ENCODE results near the gene MPP3.

DNA sequence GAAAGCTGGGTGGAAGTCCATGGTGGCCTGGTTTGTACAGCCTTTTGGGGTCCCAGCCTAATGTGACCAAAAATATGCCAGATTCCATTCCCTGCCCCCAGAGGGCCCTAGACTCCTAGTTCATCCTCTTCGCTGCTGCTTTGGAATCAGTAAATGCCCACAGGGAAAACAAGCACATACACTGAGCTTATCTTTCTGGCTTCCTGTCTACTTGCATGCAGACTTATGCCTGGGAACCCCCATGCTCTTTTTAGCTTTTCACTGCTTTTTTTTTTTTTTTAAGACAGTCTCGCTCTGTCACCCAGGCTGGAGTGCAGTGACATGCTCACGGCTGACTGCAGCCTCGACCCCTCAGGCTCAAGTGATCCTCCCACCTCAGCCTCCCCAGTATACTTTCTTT is 7.9 kb upstream of the MPP3 start:
- no peak for TF ChIP-seq CTCF (IDR thresholded peaks at IDR 0.05)
- no peak for TF ChIP-seq NR2C2 (CRISPR knock-in tag; IDR thresholded peaks at IDR 0.05)
- no peak for TF ChIP-seq MAX (CRISPR knock-in tag; IDR thresholded peaks at IDR 0.05)
- no peak for TF ChIP-seq KAT7 (CRISPR knock-in tag; IDR thresholded peaks at IDR 0.05; ENCODE audit: borderline replicate concordance)
- TF ChIP-seq, protein P1, sequence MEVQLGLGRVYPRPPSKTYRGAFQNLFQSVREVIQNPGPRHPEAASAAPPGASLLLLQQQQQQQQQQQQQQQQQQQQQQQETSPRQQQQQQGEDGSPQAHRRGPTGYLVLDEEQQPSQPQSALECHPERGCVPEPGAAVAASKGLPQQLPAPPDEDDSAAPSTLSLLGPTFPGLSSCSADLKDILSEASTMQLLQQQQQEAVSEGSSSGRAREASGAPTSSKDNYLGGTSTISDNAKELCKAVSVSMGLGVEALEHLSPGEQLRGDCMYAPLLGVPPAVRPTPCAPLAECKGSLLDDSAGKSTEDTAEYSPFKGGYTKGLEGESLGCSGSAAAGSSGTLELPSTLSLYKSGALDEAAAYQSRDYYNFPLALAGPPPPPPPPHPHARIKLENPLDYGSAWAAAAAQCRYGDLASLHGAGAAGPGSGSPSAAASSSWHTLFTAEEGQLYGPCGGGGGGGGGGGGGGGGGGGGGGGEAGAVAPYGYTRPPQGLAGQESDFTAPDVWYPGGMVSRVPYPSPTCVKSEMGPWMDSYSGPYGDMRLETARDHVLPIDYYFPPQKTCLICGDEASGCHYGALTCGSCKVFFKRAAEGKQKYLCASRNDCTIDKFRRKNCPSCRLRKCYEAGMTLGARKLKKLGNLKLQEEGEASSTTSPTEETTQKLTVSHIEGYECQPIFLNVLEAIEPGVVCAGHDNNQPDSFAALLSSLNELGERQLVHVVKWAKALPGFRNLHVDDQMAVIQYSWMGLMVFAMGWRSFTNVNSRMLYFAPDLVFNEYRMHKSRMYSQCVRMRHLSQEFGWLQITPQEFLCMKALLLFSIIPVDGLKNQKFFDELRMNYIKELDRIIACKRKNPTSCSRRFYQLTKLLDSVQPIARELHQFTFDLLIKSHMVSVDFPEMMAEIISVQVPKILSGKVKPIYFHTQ (CRISPR knock-in tag; IDR thresholded peaks at IDR 0.05) = no peak
- TF ChIP-seq, protein P2, sequence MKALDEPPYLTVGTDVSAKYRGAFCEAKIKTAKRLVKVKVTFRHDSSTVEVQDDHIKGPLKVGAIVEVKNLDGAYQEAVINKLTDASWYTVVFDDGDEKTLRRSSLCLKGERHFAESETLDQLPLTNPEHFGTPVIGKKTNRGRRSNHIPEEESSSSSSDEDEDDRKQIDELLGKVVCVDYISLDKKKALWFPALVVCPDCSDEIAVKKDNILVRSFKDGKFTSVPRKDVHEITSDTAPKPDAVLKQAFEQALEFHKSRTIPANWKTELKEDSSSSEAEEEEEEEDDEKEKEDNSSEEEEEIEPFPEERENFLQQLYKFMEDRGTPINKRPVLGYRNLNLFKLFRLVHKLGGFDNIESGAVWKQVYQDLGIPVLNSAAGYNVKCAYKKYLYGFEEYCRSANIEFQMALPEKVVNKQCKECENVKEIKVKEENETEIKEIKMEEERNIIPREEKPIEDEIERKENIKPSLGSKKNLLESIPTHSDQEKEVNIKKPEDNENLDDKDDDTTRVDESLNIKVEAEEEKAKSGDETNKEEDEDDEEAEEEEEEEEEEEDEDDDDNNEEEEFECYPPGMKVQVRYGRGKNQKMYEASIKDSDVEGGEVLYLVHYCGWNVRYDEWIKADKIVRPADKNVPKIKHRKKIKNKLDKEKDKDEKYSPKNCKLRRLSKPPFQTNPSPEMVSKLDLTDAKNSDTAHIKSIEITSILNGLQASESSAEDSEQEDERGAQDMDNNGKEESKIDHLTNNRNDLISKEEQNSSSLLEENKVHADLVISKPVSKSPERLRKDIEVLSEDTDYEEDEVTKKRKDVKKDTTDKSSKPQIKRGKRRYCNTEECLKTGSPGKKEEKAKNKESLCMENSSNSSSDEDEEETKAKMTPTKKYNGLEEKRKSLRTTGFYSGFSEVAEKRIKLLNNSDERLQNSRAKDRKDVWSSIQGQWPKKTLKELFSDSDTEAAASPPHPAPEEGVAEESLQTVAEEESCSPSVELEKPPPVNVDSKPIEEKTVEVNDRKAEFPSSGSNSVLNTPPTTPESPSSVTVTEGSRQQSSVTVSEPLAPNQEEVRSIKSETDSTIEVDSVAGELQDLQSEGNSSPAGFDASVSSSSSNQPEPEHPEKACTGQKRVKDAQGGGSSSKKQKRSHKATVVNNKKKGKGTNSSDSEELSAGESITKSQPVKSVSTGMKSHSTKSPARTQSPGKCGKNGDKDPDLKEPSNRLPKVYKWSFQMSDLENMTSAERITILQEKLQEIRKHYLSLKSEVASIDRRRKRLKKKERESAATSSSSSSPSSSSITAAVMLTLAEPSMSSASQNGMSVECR (CRISPR knock-in tag; IDR thresholded peaks at IDR 0.05; ENCODE audit: borderline replicate concordance) = no peak
- TF ChIP-seq CREB1 (CRISPR knock-in tag; IDR thresholded peaks at IDR 0.05) = no peak
- TF ChIP-seq, protein P3, sequence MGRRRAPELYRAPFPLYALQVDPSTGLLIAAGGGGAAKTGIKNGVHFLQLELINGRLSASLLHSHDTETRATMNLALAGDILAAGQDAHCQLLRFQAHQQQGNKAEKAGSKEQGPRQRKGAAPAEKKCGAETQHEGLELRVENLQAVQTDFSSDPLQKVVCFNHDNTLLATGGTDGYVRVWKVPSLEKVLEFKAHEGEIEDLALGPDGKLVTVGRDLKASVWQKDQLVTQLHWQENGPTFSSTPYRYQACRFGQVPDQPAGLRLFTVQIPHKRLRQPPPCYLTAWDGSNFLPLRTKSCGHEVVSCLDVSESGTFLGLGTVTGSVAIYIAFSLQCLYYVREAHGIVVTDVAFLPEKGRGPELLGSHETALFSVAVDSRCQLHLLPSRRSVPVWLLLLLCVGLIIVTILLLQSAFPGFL (CRISPR knock-in tag; IDR thresholded peaks at IDR 0.05; ENCODE audit: borderline replicate concordance) = no peak
- no peak for TF ChIP-seq SP1 (CRISPR knock-in tag; conservative IDR thresholded peaks at IDR 0.05)
- TF ChIP-seq, protein P4, sequence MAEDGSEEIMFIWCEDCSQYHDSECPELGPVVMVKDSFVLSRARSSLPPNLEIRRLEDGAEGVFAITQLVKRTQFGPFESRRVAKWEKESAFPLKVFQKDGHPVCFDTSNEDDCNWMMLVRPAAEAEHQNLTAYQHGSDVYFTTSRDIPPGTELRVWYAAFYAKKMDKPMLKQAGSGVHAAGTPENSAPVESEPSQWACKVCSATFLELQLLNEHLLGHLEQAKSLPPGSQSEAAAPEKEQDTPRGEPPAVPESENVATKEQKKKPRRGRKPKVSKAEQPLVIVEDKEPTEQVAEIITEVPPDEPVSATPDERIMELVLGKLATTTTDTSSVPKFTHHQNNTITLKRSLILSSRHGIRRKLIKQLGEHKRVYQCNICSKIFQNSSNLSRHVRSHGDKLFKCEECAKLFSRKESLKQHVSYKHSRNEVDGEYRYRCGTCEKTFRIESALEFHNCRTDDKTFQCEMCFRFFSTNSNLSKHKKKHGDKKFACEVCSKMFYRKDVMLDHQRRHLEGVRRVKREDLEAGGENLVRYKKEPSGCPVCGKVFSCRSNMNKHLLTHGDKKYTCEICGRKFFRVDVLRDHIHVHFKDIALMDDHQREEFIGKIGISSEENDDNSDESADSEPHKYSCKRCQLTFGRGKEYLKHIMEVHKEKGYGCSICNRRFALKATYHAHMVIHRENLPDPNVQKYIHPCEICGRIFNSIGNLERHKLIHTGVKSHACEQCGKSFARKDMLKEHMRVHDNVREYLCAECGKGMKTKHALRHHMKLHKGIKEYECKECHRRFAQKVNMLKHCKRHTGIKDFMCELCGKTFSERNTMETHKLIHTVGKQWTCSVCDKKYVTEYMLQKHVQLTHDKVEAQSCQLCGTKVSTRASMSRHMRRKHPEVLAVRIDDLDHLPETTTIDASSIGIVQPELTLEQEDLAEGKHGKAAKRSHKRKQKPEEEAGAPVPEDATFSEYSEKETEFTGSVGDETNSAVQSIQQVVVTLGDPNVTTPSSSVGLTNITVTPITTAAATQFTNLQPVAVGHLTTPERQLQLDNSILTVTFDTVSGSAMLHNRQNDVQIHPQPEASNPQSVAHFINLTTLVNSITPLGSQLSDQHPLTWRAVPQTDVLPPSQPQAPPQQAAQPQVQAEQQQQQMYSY (CRISPR knock-in tag; IDR thresholded peaks at IDR 0.05) = no peak
- TF ChIP-seq, protein P5, sequence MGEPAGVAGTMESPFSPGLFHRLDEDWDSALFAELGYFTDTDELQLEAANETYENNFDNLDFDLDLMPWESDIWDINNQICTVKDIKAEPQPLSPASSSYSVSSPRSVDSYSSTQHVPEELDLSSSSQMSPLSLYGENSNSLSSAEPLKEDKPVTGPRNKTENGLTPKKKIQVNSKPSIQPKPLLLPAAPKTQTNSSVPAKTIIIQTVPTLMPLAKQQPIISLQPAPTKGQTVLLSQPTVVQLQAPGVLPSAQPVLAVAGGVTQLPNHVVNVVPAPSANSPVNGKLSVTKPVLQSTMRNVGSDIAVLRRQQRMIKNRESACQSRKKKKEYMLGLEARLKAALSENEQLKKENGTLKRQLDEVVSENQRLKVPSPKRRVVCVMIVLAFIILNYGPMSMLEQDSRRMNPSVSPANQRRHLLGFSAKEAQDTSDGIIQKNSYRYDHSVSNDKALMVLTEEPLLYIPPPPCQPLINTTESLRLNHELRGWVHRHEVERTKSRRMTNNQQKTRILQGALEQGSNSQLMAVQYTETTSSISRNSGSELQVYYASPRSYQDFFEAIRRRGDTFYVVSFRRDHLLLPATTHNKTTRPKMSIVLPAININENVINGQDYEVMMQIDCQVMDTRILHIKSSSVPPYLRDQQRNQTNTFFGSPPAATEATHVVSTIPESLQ (CRISPR knock-in tag; IDR thresholded peaks at IDR 0.05) = no peak
- TF ChIP-seq, protein P6, sequence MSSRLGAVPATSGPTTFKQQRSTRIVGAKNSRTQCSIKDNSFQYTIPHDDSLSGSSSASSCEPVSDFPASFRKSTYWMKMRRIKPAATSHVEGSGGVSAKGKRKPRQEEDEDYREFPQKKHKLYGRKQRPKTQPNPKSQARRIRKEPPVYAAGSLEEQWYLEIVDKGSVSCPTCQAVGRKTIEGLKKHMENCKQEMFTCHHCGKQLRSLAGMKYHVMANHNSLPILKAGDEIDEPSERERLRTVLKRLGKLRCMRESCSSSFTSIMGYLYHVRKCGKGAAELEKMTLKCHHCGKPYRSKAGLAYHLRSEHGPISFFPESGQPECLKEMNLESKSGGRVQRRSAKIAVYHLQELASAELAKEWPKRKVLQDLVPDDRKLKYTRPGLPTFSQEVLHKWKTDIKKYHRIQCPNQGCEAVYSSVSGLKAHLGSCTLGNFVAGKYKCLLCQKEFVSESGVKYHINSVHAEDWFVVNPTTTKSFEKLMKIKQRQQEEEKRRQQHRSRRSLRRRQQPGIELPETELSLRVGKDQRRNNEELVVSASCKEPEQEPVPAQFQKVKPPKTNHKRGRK (CRISPR knock-in tag; IDR thresholded peaks at IDR 0.05; ENCODE audit: borderline replicate concordance) = no peak
- TF ChIP-seq, protein P7, sequence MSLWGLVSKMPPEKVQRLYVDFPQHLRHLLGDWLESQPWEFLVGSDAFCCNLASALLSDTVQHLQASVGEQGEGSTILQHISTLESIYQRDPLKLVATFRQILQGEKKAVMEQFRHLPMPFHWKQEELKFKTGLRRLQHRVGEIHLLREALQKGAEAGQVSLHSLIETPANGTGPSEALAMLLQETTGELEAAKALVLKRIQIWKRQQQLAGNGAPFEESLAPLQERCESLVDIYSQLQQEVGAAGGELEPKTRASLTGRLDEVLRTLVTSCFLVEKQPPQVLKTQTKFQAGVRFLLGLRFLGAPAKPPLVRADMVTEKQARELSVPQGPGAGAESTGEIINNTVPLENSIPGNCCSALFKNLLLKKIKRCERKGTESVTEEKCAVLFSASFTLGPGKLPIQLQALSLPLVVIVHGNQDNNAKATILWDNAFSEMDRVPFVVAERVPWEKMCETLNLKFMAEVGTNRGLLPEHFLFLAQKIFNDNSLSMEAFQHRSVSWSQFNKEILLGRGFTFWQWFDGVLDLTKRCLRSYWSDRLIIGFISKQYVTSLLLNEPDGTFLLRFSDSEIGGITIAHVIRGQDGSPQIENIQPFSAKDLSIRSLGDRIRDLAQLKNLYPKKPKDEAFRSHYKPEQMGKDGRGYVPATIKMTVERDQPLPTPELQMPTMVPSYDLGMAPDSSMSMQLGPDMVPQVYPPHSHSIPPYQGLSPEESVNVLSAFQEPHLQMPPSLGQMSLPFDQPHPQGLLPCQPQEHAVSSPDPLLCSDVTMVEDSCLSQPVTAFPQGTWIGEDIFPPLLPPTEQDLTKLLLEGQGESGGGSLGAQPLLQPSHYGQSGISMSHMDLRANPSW (CRISPR knock-in tag; conservative IDR thresholded peaks at IDR 0.05; ENCODE audit: low read depth) = no peak
- TF ChIP-seq FOXJ3 (CRISPR knock-in tag; IDR thresholded peaks at IDR 0.05; ENCODE audit: borderline replicate concordance) = no peak
